HG03378 (cell line): ENCODE results near the gene UQCRFS1.

Source experiments
- ATAC-seq: cut with Tn5 transposase; IDR thresholded peaks from one replicate; pipeline ENCODE4 v1.9.1; 2021; ENCODE audit warnings: mild to moderate bottlenecking, moderate library complexity; ENCODE audit not compliant: unreplicated experiment

Gene UQCRFS1

GRCh38 chr19:29170554-29170953, 42.4 kb downstream of the UQCRFS1 start:
- ATAC-seq, result no peak

GRCh38 chr19:29162694-29163093, 50.3 kb downstream of the UQCRFS1 start:
- ATAC-seq, result no peak

GRCh38 chr19:29155683-29156082, 57.3 kb downstream of the UQCRFS1 start:
- ATAC-seq, result no peak
